ENCODE data around the gene ZNF830. TPM values are rescaled to one million over a fixed set of nuclear protein-coding genes. Genes with fewer than 3 reads are reported as not detected.

ZNF830 gene
- total and polyA plus RNA-seq, 2 of the 13 experiments (the other 11 are each of a cell fraction or from before 2014, with no cell fraction given) = 6.1 to 19.0 TPM

DNA sequence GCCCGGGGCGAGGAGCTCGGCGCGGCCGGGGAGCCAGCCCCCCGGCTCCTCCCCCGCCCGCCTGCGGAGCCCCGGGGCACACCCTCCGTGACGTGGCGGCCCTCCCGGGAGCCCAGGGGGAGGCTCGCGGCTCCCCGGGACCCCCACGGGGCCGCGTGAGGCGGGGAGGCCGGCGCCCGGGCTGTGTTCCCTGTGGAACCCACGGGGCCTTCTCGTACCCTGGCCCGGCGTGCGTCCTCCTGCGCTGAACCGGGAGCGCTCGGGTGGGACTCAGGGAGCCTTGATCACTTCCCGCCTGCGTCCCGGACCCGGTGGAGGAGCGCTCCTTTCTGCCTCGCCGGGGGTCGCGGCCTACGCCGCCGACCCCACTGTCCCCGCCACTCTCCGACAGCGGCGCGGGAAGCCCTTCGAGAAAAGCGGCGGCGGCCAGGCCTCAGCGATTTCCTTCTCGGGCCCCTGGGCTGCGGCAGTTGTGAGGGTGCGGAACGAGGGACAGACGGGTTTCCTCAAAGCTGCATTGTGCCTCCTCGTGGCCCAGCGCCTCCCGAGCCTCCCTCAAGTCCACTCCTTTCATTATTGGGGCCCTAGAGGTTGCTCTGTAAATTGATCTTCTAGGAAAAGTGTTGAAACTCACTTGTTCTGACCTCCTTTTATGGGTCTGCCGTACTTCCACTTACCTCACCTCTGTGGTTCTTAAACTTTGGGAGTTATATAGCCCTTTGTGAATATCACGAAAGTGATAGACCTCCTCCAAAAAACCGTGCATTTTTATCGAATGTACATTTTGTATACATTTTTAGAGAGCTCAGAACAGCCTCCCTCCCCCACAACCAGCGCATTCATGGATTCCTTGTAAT lies 19.6 kb downstream of the ZNF830 start (continued):
- TF ChIP-seq HNRNPLL (IDR thresholded peaks at IDR 0.05; ENCODE audit: low read depth, low read length, poor library complexity, severe bottlenecking) (peak; percentile 51), ZNF256 (CRISPR knock-in tag; conservative IDR thresholded peaks at IDR 0.05) (0 out of 2 replicates have a peak, but pooled peaks have one; percentile 29), HES4 (CRISPR knock-in tag; IDR thresholded peaks at IDR 0.05; ENCODE audit: borderline replicate concordance) (no peak), MTA1 (CRISPR knock-in tag; IDR thresholded peaks at IDR 0.05; ENCODE audit: borderline replicate concordance) (no peak), ZNF24 (IDR thresholded peaks at IDR 0.05) (0 out of 2 replicates have a peak, but pooled peaks have one; percentile 25), TCF7 (IDR thresholded peaks at IDR 0.05; ENCODE audit: low read depth) (no peak), ZNF75D (CRISPR knock-in tag; IDR thresholded peaks at IDR 0.05; ENCODE audit: borderline replicate concordance) (0 out of 2 replicates have a peak, but pooled peaks have one; percentile 29), MAFK (conservative IDR thresholded peaks at IDR 0.05 in 1 of 2, IDR thresholded peaks at IDR 0.05 in 1 of 2; ENCODE audit: low read length in 2 of 2) (no peak), ASH2L (IDR thresholded peaks at IDR 0.05; ENCODE audit: insufficient read length, low read depth, low read length) (peak; percentile 67)
- TF ChIP-seq, protein P1, sequence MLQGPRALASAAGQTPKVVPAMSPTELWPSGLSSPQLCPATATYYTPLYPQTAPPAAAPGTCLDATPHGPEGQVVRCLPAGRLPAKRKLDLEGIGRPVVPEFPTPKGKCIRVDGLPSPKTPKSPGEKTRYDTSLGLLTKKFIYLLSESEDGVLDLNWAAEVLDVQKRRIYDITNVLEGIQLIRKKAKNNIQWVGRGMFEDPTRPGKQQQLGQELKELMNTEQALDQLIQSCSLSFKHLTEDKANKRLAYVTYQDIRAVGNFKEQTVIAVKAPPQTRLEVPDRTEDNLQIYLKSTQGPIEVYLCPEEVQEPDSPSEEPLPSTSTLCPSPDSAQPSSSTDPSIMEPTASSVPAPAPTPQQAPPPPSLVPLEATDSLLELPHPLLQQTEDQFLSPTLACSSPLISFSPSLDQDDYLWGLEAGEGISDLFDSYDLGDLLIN (CRISPR knock-in tag; IDR thresholded peaks at IDR 0.05; ENCODE audit: borderline replicate concordance) = no peak
- TF ChIP-seq, protein P2, sequence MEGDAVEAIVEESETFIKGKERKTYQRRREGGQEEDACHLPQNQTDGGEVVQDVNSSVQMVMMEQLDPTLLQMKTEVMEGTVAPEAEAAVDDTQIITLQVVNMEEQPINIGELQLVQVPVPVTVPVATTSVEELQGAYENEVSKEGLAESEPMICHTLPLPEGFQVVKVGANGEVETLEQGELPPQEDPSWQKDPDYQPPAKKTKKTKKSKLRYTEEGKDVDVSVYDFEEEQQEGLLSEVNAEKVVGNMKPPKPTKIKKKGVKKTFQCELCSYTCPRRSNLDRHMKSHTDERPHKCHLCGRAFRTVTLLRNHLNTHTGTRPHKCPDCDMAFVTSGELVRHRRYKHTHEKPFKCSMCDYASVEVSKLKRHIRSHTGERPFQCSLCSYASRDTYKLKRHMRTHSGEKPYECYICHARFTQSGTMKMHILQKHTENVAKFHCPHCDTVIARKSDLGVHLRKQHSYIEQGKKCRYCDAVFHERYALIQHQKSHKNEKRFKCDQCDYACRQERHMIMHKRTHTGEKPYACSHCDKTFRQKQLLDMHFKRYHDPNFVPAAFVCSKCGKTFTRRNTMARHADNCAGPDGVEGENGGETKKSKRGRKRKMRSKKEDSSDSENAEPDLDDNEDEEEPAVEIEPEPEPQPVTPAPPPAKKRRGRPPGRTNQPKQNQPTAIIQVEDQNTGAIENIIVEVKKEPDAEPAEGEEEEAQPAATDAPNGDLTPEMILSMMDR (CRISPR knock-in tag; IDR thresholded peaks at IDR 0.05) = peak; percentile 56
- TF ChIP-seq, protein P3, sequence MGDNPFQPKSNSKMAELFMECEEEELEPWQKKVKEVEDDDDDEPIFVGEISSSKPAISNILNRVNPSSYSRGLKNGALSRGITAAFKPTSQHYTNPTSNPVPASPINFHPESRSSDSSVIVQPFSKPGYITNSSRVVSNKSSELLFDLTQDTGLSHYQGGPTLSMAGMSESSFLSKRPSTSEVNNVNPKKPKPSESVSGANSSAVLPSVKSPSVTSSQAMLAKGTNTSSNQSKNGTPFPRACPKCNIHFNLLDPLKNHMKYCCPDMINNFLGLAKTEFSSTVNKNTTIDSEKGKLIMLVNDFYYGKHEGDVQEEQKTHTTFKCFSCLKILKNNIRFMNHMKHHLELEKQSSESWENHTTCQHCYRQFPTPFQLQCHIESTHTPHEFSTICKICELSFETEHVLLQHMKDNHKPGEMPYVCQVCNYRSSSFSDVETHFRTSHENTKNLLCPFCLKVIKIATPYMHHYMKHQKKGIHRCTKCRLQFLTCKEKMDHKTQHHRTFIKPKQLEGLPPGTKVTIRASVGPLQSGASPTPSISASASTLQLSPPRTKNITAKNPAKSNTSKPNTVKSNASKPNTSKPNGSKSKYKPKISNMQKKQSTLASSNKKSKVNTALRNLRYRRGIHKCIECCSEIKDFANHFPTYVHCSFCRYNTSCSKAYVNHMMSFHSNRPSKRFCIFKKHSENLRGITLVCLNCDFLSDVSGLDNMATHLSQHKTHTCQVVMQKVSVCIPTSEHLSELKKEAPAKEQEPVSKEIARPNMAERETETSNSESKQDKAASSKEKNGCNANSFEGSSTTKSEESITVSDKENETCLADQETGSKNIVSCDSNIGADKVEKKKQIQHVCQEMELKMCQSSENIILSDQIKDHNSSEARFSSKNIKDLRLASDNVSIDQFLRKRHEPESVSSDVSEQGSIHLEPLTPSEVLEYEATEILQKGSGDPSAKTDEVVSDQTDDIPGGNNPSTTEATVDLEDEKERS (CRISPR knock-in tag; IDR thresholded peaks at IDR 0.05) = peak; percentile 63; the same call in 1 of the 2 replicates
- TF ChIP-seq, protein P4, sequence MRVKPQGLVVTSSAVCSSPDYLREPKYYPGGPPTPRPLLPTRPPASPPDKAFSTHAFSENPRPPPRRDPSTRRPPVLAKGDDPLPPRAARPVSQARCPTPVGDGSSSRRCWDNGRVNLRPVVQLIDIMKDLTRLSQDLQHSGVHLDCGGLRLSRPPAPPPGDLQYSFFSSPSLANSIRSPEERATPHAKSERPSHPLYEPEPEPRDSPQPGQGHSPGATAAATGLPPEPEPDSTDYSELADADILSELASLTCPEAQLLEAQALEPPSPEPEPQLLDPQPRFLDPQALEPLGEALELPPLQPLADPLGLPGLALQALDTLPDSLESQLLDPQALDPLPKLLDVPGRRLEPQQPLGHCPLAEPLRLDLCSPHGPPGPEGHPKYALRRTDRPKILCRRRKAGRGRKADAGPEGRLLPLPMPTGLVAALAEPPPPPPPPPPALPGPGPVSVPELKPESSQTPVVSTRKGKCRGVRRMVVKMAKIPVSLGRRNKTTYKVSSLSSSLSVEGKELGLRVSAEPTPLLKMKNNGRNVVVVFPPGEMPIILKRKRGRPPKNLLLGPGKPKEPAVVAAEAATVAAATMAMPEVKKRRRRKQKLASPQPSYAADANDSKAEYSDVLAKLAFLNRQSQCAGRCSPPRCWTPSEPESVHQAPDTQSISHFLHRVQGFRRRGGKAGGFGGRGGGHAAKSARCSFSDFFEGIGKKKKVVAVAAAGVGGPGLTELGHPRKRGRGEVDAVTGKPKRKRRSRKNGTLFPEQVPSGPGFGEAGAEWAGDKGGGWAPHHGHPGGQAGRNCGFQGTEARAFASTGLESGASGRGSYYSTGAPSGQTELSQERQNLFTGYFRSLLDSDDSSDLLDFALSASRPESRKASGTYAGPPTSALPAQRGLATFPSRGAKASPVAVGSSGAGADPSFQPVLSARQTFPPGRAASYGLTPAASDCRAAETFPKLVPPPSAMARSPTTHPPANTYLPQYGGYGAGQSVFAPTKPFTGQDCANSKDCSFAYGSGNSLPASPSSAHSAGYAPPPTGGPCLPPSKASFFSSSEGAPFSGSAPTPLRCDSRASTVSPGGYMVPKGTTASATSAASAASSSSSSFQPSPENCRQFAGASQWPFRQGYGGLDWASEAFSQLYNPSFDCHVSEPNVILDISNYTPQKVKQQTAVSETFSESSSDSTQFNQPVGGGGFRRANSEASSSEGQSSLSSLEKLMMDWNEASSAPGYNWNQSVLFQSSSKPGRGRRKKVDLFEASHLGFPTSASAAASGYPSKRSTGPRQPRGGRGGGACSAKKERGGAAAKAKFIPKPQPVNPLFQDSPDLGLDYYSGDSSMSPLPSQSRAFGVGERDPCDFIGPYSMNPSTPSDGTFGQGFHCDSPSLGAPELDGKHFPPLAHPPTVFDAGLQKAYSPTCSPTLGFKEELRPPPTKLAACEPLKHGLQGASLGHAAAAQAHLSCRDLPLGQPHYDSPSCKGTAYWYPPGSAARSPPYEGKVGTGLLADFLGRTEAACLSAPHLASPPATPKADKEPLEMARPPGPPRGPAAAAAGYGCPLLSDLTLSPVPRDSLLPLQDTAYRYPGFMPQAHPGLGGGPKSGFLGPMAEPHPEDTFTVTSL (CRISPR knock-in tag; IDR thresholded peaks at IDR 0.05; ENCODE audit: borderline replicate concordance) = 0 out of 2 replicates have a peak, but pooled peaks have one; percentile 30
- TF ChIP-seq, protein P5, sequence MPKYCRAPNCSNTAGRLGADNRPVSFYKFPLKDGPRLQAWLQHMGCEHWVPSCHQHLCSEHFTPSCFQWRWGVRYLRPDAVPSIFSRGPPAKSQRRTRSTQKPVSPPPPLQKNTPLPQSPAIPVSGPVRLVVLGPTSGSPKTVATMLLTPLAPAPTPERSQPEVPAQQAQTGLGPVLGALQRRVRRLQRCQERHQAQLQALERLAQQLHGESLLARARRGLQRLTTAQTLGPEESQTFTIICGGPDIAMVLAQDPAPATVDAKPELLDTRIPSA (CRISPR knock-in tag; IDR thresholded peaks at IDR 0.05; ENCODE audit: borderline replicate concordance) = peak; percentile 48
